ENCODE data around the gene GSN. TPM values are rescaled to one million over a fixed set of nuclear protein-coding genes. Genes with fewer than 3 reads are reported as not detected.

GSN gene
- polyA plus RNA-seq, 3 donors = 67.4 to 187 (median 95.8) TPM

- intact Hi-C loops (cut with micrococcal nuclease) = no loop called here
- no peak overlapping the region for H3K4me3 Mint-ChIP-seq
These were observed 56.8 kb downstream of the GSN start for GRCh38 chr9:121324755-121325154.

GRCh38 chr9:121325387-121325786 is 57.4 kb downstream of the GSN start:
- peaks cover 18 to 28% of the 10 kb centered on the region in 2 donors for H3K4me1 ChIP-seq (ENCODE audit: control insufficient read depth in 1 of 2, insufficient read depth in 2 of 2, low read length in 2 of 2)
- no peaks in the 10 kb centered on the region for H3K79me2 ChIP-seq (ENCODE audit: insufficient read depth, low read length)
- H3K36me3 Mint-ChIP-seq = peaks cover 73 to 95% of the 10 kb centered on the region in 2 donors
- H3K4me2 ChIP-seq (replicated peaks; ENCODE audit: extremely low read depth, low read length, poor library complexity, severe bottlenecking) = no peak overlapping the region
- no peak for TF ChIP-seq CTCF (IDR thresholded peaks at IDR 0.05)
- H3K36me3 ChIP-seq (replicated peaks in 1 of 2; ENCODE audit: control insufficient read depth in 1 of 2, insufficient read depth in 2 of 2, low read length in 2 of 2) = peaks cover 65 to 81% of the 10 kb centered on the region in 2 donors
- DNase-seq = no peak
- peak overlapping the region in 2 of 7 donors; percentile 35 to 72 for H3K27ac Mint-ChIP-seq
- H2AFZ ChIP-seq (ENCODE audit: insufficient read depth, low read depth, low read length, poor library complexity, severe bottlenecking) = no peak overlapping the region
- H3K9ac ChIP-seq (ENCODE audit: insufficient read depth, low read length, poor library complexity, severe bottlenecking) = no peak overlapping the region
- H3K4me1 Mint-ChIP-seq = peaks cover 30% of the 10 kb centered on the region
- no peak overlapping the region for H3K4me3 Mint-ChIP-seq
- no peak overlapping the region for H3K4me3 ChIP-seq (replicated peaks in 1 of 3; ENCODE audit: low read depth in 2 of 3, low read length in 3 of 3)
- H3K27me3 ChIP-seq (ENCODE audit: control insufficient read depth in 2 of 2, insufficient read depth in 2 of 2, low read length in 2 of 2) = no peaks in the 10 kb centered on the region
- H3K27ac ChIP-seq (ENCODE audit: low read depth in 1 of 2, low read length in 2 of 2) = no peak overlapping the region
- 83% methylated on average over 5 of the region's 7 CpGs for WGBS (ENCODE audit: insufficient coverage)
- H3K27me3 Mint-ChIP-seq (ENCODE audit: low read depth in 3 of 3) = no peaks in the 10 kb centered on the region
- H3K9me3 Mint-ChIP-seq = peaks cover 0 to 3% (median 0%) of the 10 kb centered on the region in 7 donors
- no peaks in the 10 kb centered on the region for H4K20me1 ChIP-seq (ENCODE audit: insufficient read depth, low read length)
- intact Hi-C loops (cut with micrococcal nuclease) = no loop called here
- no peaks in the 10 kb centered on the region for H3K9me3 ChIP-seq (replicated peaks in 1 of 2; ENCODE audit: control insufficient read depth in 1 of 2, insufficient read depth in 1 of 2, low read length in 2 of 2)

More at GRCh38 chr9:121324755-121325154, 56.8 kb downstream of the GSN start:
- peaks cover 0 to 3% (median 0%) of the 10 kb centered on the region in 7 donors for H3K9me3 Mint-ChIP-seq
- no peak for DNase-seq
- H3K9me3 ChIP-seq (replicated peaks in 1 of 2; ENCODE audit: control insufficient read depth in 1 of 2, insufficient read depth in 1 of 2, low read length in 2 of 2) = no peaks in the 10 kb centered on the region
- peaks cover 33% of the 10 kb centered on the region for H3K4me1 Mint-ChIP-seq
- WGBS (ENCODE audit: insufficient coverage) = no CpG with 5 or more reads among the region's 2 CpGs
- peaks cover 60 to 75% of the 10 kb centered on the region in 2 donors for H3K36me3 ChIP-seq (replicated peaks in 1 of 2; ENCODE audit: control insufficient read depth in 1 of 2, insufficient read depth in 2 of 2, low read length in 2 of 2)
- H3K27ac ChIP-seq (ENCODE audit: low read depth in 1 of 2, low read length in 2 of 2) = no peak overlapping the region
- TF ChIP-seq CTCF (IDR thresholded peaks at IDR 0.05) = no peak
- no peaks in the 10 kb centered on the region for H4K20me1 ChIP-seq (ENCODE audit: insufficient read depth, low read length)
- H3K27ac Mint-ChIP-seq = no peak overlapping the region
- H2AFZ ChIP-seq (ENCODE audit: insufficient read depth, low read depth, low read length, poor library complexity, severe bottlenecking) = no peak overlapping the region
- H3K4me3 ChIP-seq (replicated peaks in 1 of 3; ENCODE audit: low read depth in 2 of 3, low read length in 3 of 3) = no peak overlapping the region
- no peaks in the 10 kb centered on the region for H3K27me3 ChIP-seq (ENCODE audit: control insufficient read depth in 2 of 2, insufficient read depth in 2 of 2, low read length in 2 of 2)
- no peak overlapping the region for H3K4me2 ChIP-seq (replicated peaks; ENCODE audit: extremely low read depth, low read length, poor library complexity, severe bottlenecking)
- H3K36me3 Mint-ChIP-seq = peaks cover 67 to 90% of the 10 kb centered on the region in 2 donors
- H3K27me3 Mint-ChIP-seq (ENCODE audit: low read depth in 3 of 3) = peaks cover 0 to 1% (median 0%) of the 10 kb centered on the region in 3 donors
- peaks cover 18 to 31% of the 10 kb centered on the region in 2 donors for H3K4me1 ChIP-seq (ENCODE audit: control insufficient read depth in 1 of 2, insufficient read depth in 2 of 2, low read length in 2 of 2)
- no peaks in the 10 kb centered on the region for H3K79me2 ChIP-seq (ENCODE audit: insufficient read depth, low read length)
- H3K9ac ChIP-seq (ENCODE audit: insufficient read depth, low read length, poor library complexity, severe bottlenecking) = no peak overlapping the region

All from CD14-positive monocyte (primary cell).